ENCODE measurements around the gene HOXA6.

The HOXA6 gene

GRCh38 chr7:27149842-27150567 lies 2.4 kb upstream of the HOXA6 start:
- DNase-seq, result no peak

GRCh38 chr7:27148756-27149641 lies 1.4 kb upstream of the HOXA6 start:
- no peak for DNase-seq

GRCh38 chr7:27148031-27148755 lies 619 bp upstream of the HOXA6 start:
- DNase-seq, result no peak

GRCh38 chr7:27146491-27147198 lies 929 bp downstream of the HOXA6 start:
- DNase-seq, result no peak

GRCh38 chr7:27145914-27146412 lies 1.6 kb downstream of the HOXA6 start:
- no peak for DNase-seq

GRCh38 chr7:27145165-27145913 lies 2.2 kb downstream of the HOXA6 start:
- DNase-seq, result no peak

- no peak for DNase-seq
Measured at GRCh38 chr7:27144781-27145164, 2.8 kb downstream of the HOXA6 start.

- DNase-seq, result no peak
Measured at GRCh38 chr7:27143950-27144780, 3.4 kb downstream of the HOXA6 start.

GRCh38 chr7:27143023-27143949 lies 4.3 kb downstream of the HOXA6 start, which contains the start of gene HOXA5:
TSS of gene HOXA5 (minus strand) at chr7:27143681. CDS start at chr7:27143607, 74 bp downstream.
- DNase-seq, result no peak

GRCh38 chr7:27142580-27143022 lies 5.0 kb downstream of the HOXA6 start:
- DNase-seq, result no peak

- no peak for DNase-seq
Measured at GRCh38 chr7:27141923-27142579, 5.5 kb downstream of the HOXA6 start.

GRCh38 chr7:27141137-27141922 lies 6.2 kb downstream of the HOXA6 start:
- DNase-seq, result no peak

- no peak for DNase-seq
Measured at GRCh38 chr7:27140126-27140857, 7.3 kb downstream of the HOXA6 start.

- DNase-seq, result no peak
Measured at GRCh38 chr7:27139334-27140125, 8.0 kb downstream of the HOXA6 start.

- DNase-seq, result no peak
Measured at GRCh38 chr7:27138985-27139333, 8.6 kb downstream of the HOXA6 start.

GRCh38 chr7:27138472-27138871 lies 9.1 kb downstream of the HOXA6 start:
- DNase-seq, result no peak

Data from stimulated activated CD4-positive, alpha-beta T cell treated with anti-CD3 and anti-CD28 coated beads, Interleukin-4, amount 100 ng/mL, for 1 hour (primary cell).